Muscle layer of colon (tissue), 2 donors: ENCODE results near the gene TOMM22.

Source experiments
- H3K27ac ChIP-seq: one replicate; pipeline ENCODE4 v1.7.0; 2013; ENCODE audit warnings: low read depth, mild to moderate bottlenecking, low read length, moderate library complexity
- H3K27me3 ChIP-seq, 2 donors: one replicate each; pipeline ENCODE4 v1.7.0; 2013; ENCODE audit warnings: low read length in 2 of 2, mild to moderate bottlenecking in 2 of 2; ENCODE audit not compliant: insufficient read depth in 2 of 2, control insufficient read depth in 1 of 2
- H3K36me3 ChIP-seq: one replicate; pipeline ENCODE4 v1.7.0; 2013; ENCODE audit warnings: mild to moderate bottlenecking, low read length; ENCODE audit not compliant: insufficient read depth
- H3K4me1 ChIP-seq: one replicate; pipeline ENCODE4 v1.7.0; 2013; ENCODE audit warnings: mild to moderate bottlenecking, low read length; ENCODE audit not compliant: insufficient read depth
- H3K4me3 ChIP-seq, 2 donors: one replicate each; pipeline ENCODE4 v1.7.0; 2013; ENCODE audit warnings: low read length in 2 of 2, low read depth in 1 of 2, mild to moderate bottlenecking in 1 of 2, moderate library complexity in 1 of 2
- H3K9ac ChIP-seq: one replicate; pipeline ENCODE4 v1.7.0; 2013; ENCODE audit warnings: low read length
- H3K9me3 ChIP-seq: one replicate; pipeline ENCODE4 v1.7.0; 2013; ENCODE audit warnings: mild to moderate bottlenecking, low read length
- donor health status: abdominal sarcoma.
- donor health status: Adenocarcinoma of cecum.

The TOMM22 gene

GRCh38 chr22:38656256-38657044 lies 25.3 kb upstream of the TOMM22 start, which contains the start of the genes CBY1 and FAM227A:
TSS of gene CBY1 (plus strand) at chr22:38656638. CDS start at chr22:38668055, 11,417 bp downstream.
TSS of gene FAM227A (minus strand) at chr22:38656392. CDS start at chr22:38650168, 6,224 bp downstream.
- H3K4me1 ChIP-seq: peaks cover 10% of the 10 kb centered on the region
- peak within 1 kb of the TSS; percentile 95 for H3K27ac ChIP-seq
- H3K36me3 ChIP-seq: no peaks in the 10 kb centered on the region
- H3K4me3 ChIP-seq: peak within 1 kb of the TSS; percentile 75 to 97
- H3K9me3 ChIP-seq: no peaks in the 10 kb centered on the region
- H3K9ac ChIP-seq: peak within 1 kb of the TSS; percentile 60
- no peaks in the 10 kb centered on the region for H3K27me3 ChIP-seq

- Histone ChIP-seq H3K9me3 (no peaks in the 10 kb centered on the region), H3K4me1 (peaks cover 10% of the 10 kb centered on the region), H3K36me3 (no peaks in the 10 kb centered on the region), H3K4me3 (peak overlapping the region; percentile 75 to 97), H3K27ac (peak overlapping the region; percentile 95), H3K9ac (peak overlapping the region; percentile 60), H3K27me3 (no peaks in the 10 kb centered on the region)
Observed at GRCh38 chr22:38657045-38657909, 24.5 kb upstream of the TOMM22 start.

- Histone ChIP-seq H3K9ac (no peak overlapping the region), H3K4me3 (no peak overlapping the region), H3K27ac (no peak overlapping the region), H3K27me3 (no peaks in the 10 kb centered on the region), H3K4me1 (no peaks in the 10 kb centered on the region), H3K36me3 (peaks cover 23% of the 10 kb centered on the region), H3K9me3 (no peaks in the 10 kb centered on the region)
Observed at GRCh38 chr22:38674888-38675287, 6.9 kb upstream of the TOMM22 start.

GRCh38 chr22:38675833-38676232 lies 5.9 kb upstream of the TOMM22 start:
- Histone ChIP-seq H3K27ac (no peak overlapping the region), H3K4me3 (no peak overlapping the region), H3K36me3 (peaks cover 19% of the 10 kb centered on the region), H3K9me3 (no peaks in the 10 kb centered on the region), H3K4me1 (no peaks in the 10 kb centered on the region), H3K9ac (no peak overlapping the region), H3K27me3 (no peaks in the 10 kb centered on the region)

- Histone ChIP-seq H3K9me3 (no peaks in the 10 kb centered on the region), H3K27ac (no peak overlapping the region), H3K9ac (no peak overlapping the region), H3K27me3 (no peaks in the 10 kb centered on the region), H3K36me3 (peaks cover 59% of the 10 kb centered on the region), H3K4me3 (no peak overlapping the region), H3K4me1 (peaks cover 11% of the 10 kb centered on the region)
Observed at GRCh38 chr22:38684895-38685294, 3.1 kb downstream of the TOMM22 start.

GRCh38 chr22:38685761-38686160 lies 4.0 kb downstream of the TOMM22 start:
- no peak overlapping the region for H3K9ac ChIP-seq
- no peaks in the 10 kb centered on the region for H3K27me3 ChIP-seq
- H3K27ac ChIP-seq: no peak overlapping the region
- H3K36me3 ChIP-seq: peaks cover 59% of the 10 kb centered on the region
- no peaks in the 10 kb centered on the region for H3K9me3 ChIP-seq
- peaks cover 11% of the 10 kb centered on the region for H3K4me1 ChIP-seq
- no peak overlapping the region for H3K4me3 ChIP-seq

GRCh38 chr22:38689651-38690050 lies 7.9 kb downstream of the TOMM22 start:
- H3K4me3 ChIP-seq: no peak overlapping the region
- H3K36me3 ChIP-seq: peaks cover 49% of the 10 kb centered on the region
- no peaks in the 10 kb centered on the region for H3K27me3 ChIP-seq
- no peak overlapping the region for H3K27ac ChIP-seq
- no peaks in the 10 kb centered on the region for H3K9me3 ChIP-seq
- H3K4me1 ChIP-seq: no peaks in the 10 kb centered on the region
- no peak overlapping the region for H3K9ac ChIP-seq

- Histone ChIP-seq H3K27me3 (no peaks in the 10 kb centered on the region), H3K4me1 (peaks cover 31% of the 10 kb centered on the region), H3K9me3 (no peaks in the 10 kb centered on the region), H3K4me3 (no peak overlapping the region), H3K9ac (no peak overlapping the region), H3K36me3 (peaks cover 9% of the 10 kb centered on the region), H3K27ac (no peak overlapping the region)
Observed at GRCh38 chr22:38694049-38694448, 12.3 kb downstream of the TOMM22 start.

GRCh38 chr22:38694940-38695339 lies 13.2 kb downstream of the TOMM22 start:
- Histone ChIP-seq H3K4me3 (no peak overlapping the region), H3K9ac (no peak overlapping the region), H3K27me3 (no peaks in the 10 kb centered on the region), H3K27ac (no peak overlapping the region), H3K4me1 (peaks cover 39% of the 10 kb centered on the region), H3K9me3 (no peaks in the 10 kb centered on the region), H3K36me3 (peaks cover 5% of the 10 kb centered on the region)

GRCh38 chr22:38696606-38697424 lies 15.1 kb downstream of the TOMM22 start:
- H3K4me3 ChIP-seq: no peak overlapping the region
- peak overlapping the region; percentile 66 for H3K27ac ChIP-seq
- H3K27me3 ChIP-seq: no peaks in the 10 kb centered on the region
- H3K36me3 ChIP-seq: peaks cover 4% of the 10 kb centered on the region
- peaks cover 44% of the 10 kb centered on the region for H3K4me1 ChIP-seq
- H3K9ac ChIP-seq: no peak overlapping the region
- H3K9me3 ChIP-seq: no peaks in the 10 kb centered on the region
